Hair follicular keratinocyte (primary cell): Measurements from ENCODE around the gene TMEM132D. TPM values are rescaled to one million over a fixed set of nuclear protein-coding genes. Genes with fewer than 3 reads are reported as not detected.

Source experiments
- total RNA-seq: library from RNA; depleted of rRNA; stranded (reverse); fragments of >200 nt; gene quantifications from 2 replicates; pipeline ENCODE4 v1.2.3, GENCODE V29; 2015

TMEM132D gene
- under 0.01 TPM in 1 of 2 replicates, not detected in the other for total RNA-seq

DNA sequence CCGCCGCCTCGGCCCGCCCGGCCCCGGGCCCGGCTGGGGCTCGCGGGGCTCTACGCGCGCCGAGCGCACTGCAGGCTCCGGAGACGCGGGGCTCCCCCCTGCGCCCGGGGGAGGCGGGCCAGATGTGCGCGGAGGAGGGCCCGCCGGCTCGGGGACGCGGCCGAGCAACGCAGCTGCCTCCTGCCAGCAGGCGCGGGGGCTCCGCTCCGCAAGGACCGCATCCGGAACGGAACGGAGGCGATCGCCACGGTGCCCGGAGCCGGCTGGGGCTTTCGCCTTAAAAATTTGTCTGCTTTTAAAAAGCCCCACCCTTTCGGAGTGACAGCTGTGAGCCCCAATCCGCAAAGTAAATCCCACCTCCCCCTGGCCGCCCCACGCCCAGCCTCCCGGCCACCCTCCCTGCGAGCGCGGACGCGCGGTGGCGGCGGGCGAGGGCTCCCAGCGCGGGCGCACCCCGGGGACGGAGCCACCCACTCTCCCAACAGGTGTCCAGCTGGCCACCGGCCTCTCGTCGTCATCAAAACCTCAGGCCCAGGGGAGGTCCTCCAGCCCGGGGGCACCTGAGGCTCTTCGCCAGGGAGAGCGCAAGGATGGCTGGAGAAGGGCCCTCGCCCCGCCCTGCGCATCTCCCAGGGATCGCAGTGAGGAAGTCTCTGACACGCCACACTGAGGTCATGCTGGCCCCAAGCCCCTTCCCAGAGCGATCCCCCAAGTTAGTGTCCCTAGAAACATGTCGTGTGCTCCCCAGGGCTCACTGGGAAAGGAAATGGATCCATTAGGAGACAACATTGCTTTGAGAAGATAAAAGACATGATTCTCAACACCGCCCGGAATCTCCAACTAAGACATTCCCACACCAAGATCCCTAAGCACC lies at the start of gene TMEM132D:
Gene TMEM132D, minus strand, starts transcription at position 70 of the 874 bp plus-strand sequence.

